Right cardiac atrium (tissue), 5 donors: ENCODE measurements around the gene TGM5. TPM values are rescaled to one million over a fixed set of nuclear protein-coding genes. Genes with fewer than 3 reads are reported as not detected.
"Not testable (repeated sequence)": the region's sequence is repeated elsewhere in the genome, so short reads cannot be mapped to it uniquely, and the experiment has no call there.

Source experiments
- ATAC-seq, 2 donors: fragments of 200-7000 bp; cut with Tn5 transposase; one replicate each; pipeline versions ENCODE4 v1.8.0 to v1.9.1; 2020; ENCODE audit warnings: moderate library complexity in 2 of 2, mild to moderate bottlenecking in 1 of 2
- DNase-seq, 3 donors: peaks; one replicate each; pipeline ENCODE4 v3.0.0-alpha.2; 2020
- H3K27ac ChIP-seq: one replicate; pipeline ENCODE4 v1.5.1; 2013; ENCODE audit warnings: mild to moderate bottlenecking, low read length, control low read depth, moderate library complexity
- H3K27me3 ChIP-seq: one replicate; pipeline ENCODE4 v1.6.1; 2013; ENCODE audit not compliant: control insufficient read depth, insufficient read depth
- H3K4me1 ChIP-seq: one replicate; pipeline ENCODE4 v1.6.1; 2013; ENCODE audit warnings: low read length; ENCODE audit not compliant: control insufficient read depth, insufficient read depth
- H3K4me3 ChIP-seq: one replicate; pipeline ENCODE4 v1.5.1; 2013; ENCODE audit warnings: low read length, control low read depth
- H3K9me3 ChIP-seq: one replicate; pipeline ENCODE4 v1.6.1; 2013; ENCODE audit warnings: low read length; ENCODE audit not compliant: control insufficient read depth
- WGBS: extraction: QIAGEN DNeasy Blood & Tissue Kit; methylation state at CpG from one replicate; pipeline ENCODE4 v1.1.7; 2013; 5-methylcytosine and 5-hydroxymethylcytosine counted together
- intact Hi-C, 4 donors: fragments of 100-400 bp; cut with DNase I; formaldehyde crosslinking; loops; one replicate each; pipeline versions ENCODE4 v1.11.0 to v1.14.0; 2022 to 2023
- polyA plus RNA-seq: library from polyadenylated mRNA; stranded (reverse); fragments of 200-250 nt; gene quantifications from one replicate; pipeline ENCODE4 v1.2.3, GENCODE V29; 2013
- total RNA-seq, 4 donors: library from RNA; stranded (reverse); fragmentation: NEBNext Ultra II Directional; extraction: Animal tissue kit (Norgen Biotek cat#: 25700); gene quantifications; one replicate each; pipeline ENCODE4 v1.2.1, GENCODE V29; 2021
- donor health status: healthy with polysubstance abuse.
- donor health status: DM: no; HTN: yes; CAD: no.
- donor health status: DM: no; HTN: no; CAD: no.
- donor health status: DM: no; HTN: yes; CAD: no; lungs with severe emphysema.
- donor health status: DM: yes; HTN: yes; CAD: no.

TGM5 gene
- total and polyA plus RNA-seq, 5 donors: 0.02 TPM; not detected in 4

- Histone ChIP-seq H3K4me1 (no peaks in the 10 kb centered on the region), H3K9me3 (no peaks in the 10 kb centered on the region), H3K27ac (no peak overlapping the region), H3K27me3 (no peaks in the 10 kb centered on the region), H3K4me3 (no peak overlapping the region)
- intact Hi-C loops: no loop called here
- peak; percentile 86 to 93 for ATAC-seq
- 52% methylated on average over 1 of the region's 1 CpG for WGBS
- peak; percentile 58 to 79 (median 77) for DNase-seq
Measured at GRCh38 chr15:43241100-43241499, 25.6 kb downstream of the TGM5 start.

GRCh38 chr15:43239732-43240491 is 26.8 kb downstream of the TGM5 start:
- ATAC-seq: no peak
- no peak overlapping the region for H3K4me3 ChIP-seq
- 76% methylated on average over 7 of the region's 7 CpGs for WGBS
- intact Hi-C loops: no loop called here
- no peaks in the 10 kb centered on the region for H3K9me3 ChIP-seq
- no peaks in the 10 kb centered on the region for H3K4me1 ChIP-seq
- H3K27me3 ChIP-seq: no peaks in the 10 kb centered on the region
- DNase-seq: no peak
- H3K27ac ChIP-seq: no peak overlapping the region

GRCh38 chr15:43238671-43239131 is 28.0 kb downstream of the TGM5 start:
- Histone ChIP-seq H3K27me3 (no peaks in the 10 kb centered on the region), H3K4me3 (no peak overlapping the region), H3K9me3 (no peaks in the 10 kb centered on the region), H3K4me1 (no peaks in the 10 kb centered on the region), H3K27ac (no peak overlapping the region)
- WGBS: 59% methylated on average over 10 of the region's 10 CpGs
- intact Hi-C loops: no loop called here
- ATAC-seq (no peak), DNase-seq (no peak)

- no peak overlapping the region for H3K4me3 ChIP-seq
- H3K27me3 ChIP-seq: no peaks in the 10 kb centered on the region
- ATAC-seq: no peak
- no peak for DNase-seq
- WGBS: 75% methylated on average over 9 of the region's 9 CpGs
- H3K4me1 ChIP-seq: no peaks in the 10 kb centered on the region
- no peaks in the 10 kb centered on the region for H3K9me3 ChIP-seq
- intact Hi-C loops: no loop called here
- no peak overlapping the region for H3K27ac ChIP-seq
Measured at GRCh38 chr15:43237842-43238470, 28.8 kb downstream of the TGM5 start.

- no peak overlapping the region for H3K27ac ChIP-seq
- intact Hi-C loops: no loop called here
- H3K9me3 ChIP-seq: no peaks in the 10 kb centered on the region
- H3K4me1 ChIP-seq: no peaks in the 10 kb centered on the region
- ATAC-seq: no peak
- DNase-seq: no peak
- H3K4me3 ChIP-seq: no peak overlapping the region
- no peaks in the 10 kb centered on the region for H3K27me3 ChIP-seq
- WGBS: 90% methylated on average over 6 of the region's 6 CpGs
Measured at GRCh38 chr15:43235536-43235935, 31.2 kb downstream of the TGM5 start.

- 85% methylated on average over 3 of the region's 3 CpGs for whole genome bisulfite sequencing
- Histone ChIP-seq H3K4me1 (no peaks in the 10 kb centered on the region), H3K9me3 (no peaks in the 10 kb centered on the region), H3K4me3 (no peak overlapping the region), H3K27ac (no peak overlapping the region), H3K27me3 (no peaks in the 10 kb centered on the region)
- DNase-seq (no peak), ATAC-seq (no peak)
- intact Hi-C loops: no loop called here
Measured at GRCh38 chr15:43232289-43232874, 34.3 kb downstream of the TGM5 start.

- Histone ChIP-seq H3K27ac (no peak overlapping the region), H3K9me3 (no peaks in the 10 kb centered on the region), H3K4me1 (no peaks in the 10 kb centered on the region), H3K27me3 (no peaks in the 10 kb centered on the region), H3K4me3 (no peak overlapping the region)
- ATAC-seq: no peak
- DNase-seq: no peak
- intact Hi-C loops: no loop called here
- 35% methylated on average over 2 of the region's 2 CpGs for WGBS
Measured at GRCh38 chr15:43230640-43231115, 36.0 kb downstream of the TGM5 start.

GRCh38 chr15:43229977-43230376 is 36.8 kb downstream of the TGM5 start:
- DNase-seq (peak in 1 of 3 donors; percentile 55), ATAC-seq (peak; percentile 64 to 68)
- Histone ChIP-seq H3K27me3 (no peaks in the 10 kb centered on the region), H3K4me3 (no peak overlapping the region), H3K27ac (no peak overlapping the region), H3K4me1 (no peaks in the 10 kb centered on the region), H3K9me3 (no peaks in the 10 kb centered on the region)
- intact Hi-C loops: loop anchor here in 1 of 4 donors (5.0 kb wide), 1 partner anchor 57 kb away; no protein-coding TSS in a partner anchor
- 60% methylated on average over 5 of the region's 5 CpGs for WGBS

- H3K27me3 ChIP-seq: no peaks in the 10 kb centered on the region
- DNase-seq (no peak), ATAC-seq (no peak)
- WGBS: 96% methylated on average over 57 of the region's 57 CpGs
- no peaks in the 10 kb centered on the region for H3K4me1 ChIP-seq
- H3K27ac ChIP-seq: no peak overlapping the region
- no peak overlapping the region for H3K4me3 ChIP-seq
- H3K9me3 ChIP-seq: no peaks in the 10 kb centered on the region
- intact Hi-C loops: loop anchor here in 1 of 4 donors (5.0 kb wide), 1 partner anchor 61 kb away; no protein-coding TSS in a partner anchor
Measured at GRCh38 chr15:43226436-43227305, 40.1 kb downstream of the TGM5 start.

GRCh38 chr15:43225950-43226255 is 40.8 kb downstream of the TGM5 start:
- intact Hi-C loops: loop anchor here in 3 of 4 donors (2.0 to 5.0 kb wide), 3 partner anchors 59 to 61 kb away; no protein-coding TSS in a partner anchor

More at GRCh38 chr15:43225950-43226255, 40.8 kb downstream of the TGM5 start:
- ATAC-seq, H3K27me3 ChIP-seq, DNase-seq, H3K4me3 ChIP-seq, H3K27ac ChIP-seq, H3K9me3 ChIP-seq, H3K4me1 ChIP-seq: not testable (repeated sequence)
- 88% methylated on average over 12 of the region's 12 CpGs for WGBS
